Measurements from ENCODE around the gene ADCY3.
A peak's percentile ranks its signal among the peaks of the same experiment; 100 is the strongest.

Gene ADCY3

DNA sequence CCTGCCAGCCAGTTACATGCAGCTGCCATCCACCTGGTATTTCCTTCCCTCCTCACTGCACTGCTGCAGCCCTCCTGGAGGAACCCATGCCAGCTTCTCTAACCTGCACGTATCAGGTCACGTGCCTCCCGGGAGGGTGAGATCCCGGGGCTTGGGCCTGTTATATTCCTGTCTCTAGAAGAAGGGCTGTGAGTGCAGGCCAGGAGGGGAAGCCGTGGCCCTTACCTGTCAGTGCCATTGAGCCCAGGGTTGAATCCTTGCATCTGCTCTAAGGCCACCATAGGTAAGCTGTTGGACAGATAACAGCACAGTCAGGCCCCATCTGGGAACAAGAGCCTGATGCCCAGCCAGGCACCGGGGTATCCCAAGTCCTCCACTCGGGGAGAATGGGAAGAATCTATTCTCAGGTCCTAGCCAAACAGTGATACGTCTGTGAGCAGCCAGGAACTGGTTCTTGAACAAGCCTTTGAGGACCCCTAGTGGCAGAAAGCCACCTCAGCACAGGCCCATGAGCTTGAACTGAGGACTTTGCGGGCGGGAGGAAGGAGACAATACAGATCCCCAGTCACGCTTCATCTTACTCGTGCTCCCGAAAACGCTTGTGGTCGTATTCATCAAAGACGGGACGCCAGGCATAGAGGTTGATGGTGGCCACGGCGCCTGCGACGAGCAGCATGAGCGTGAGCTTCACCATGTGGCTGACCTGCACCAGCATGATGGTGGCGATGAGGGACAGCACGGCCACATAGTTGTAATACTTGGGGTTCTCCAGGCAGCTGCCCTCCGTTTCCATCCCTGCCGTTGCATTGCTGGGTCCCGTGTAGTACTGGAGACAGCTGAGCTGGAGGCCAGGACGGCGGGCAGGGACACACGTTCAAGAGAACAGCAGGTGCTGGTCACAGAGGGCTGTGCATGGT, 92.5 kb downstream of the ADCY3 start:
- DNase-seq: peak; percentile 64

DNA sequence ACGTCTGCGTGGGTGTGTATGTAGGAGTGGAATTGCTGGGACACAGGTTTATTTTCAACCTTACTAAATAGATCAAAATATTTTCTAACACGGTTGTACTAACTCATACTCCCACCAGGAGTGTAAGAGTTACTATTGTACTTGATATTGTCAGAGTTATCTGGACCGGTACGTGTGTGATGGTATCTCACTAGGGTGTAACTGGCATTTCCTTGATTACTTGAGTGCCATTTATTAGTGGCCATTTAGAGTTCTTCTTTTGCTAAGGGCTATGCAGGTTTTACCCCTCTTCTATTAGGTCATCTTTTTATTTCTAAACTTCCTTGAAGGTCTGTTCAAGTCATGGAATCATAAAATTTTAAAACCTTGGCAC, 93.3 kb downstream of the ADCY3 start:
- no peak for DNase-seq

DNA sequence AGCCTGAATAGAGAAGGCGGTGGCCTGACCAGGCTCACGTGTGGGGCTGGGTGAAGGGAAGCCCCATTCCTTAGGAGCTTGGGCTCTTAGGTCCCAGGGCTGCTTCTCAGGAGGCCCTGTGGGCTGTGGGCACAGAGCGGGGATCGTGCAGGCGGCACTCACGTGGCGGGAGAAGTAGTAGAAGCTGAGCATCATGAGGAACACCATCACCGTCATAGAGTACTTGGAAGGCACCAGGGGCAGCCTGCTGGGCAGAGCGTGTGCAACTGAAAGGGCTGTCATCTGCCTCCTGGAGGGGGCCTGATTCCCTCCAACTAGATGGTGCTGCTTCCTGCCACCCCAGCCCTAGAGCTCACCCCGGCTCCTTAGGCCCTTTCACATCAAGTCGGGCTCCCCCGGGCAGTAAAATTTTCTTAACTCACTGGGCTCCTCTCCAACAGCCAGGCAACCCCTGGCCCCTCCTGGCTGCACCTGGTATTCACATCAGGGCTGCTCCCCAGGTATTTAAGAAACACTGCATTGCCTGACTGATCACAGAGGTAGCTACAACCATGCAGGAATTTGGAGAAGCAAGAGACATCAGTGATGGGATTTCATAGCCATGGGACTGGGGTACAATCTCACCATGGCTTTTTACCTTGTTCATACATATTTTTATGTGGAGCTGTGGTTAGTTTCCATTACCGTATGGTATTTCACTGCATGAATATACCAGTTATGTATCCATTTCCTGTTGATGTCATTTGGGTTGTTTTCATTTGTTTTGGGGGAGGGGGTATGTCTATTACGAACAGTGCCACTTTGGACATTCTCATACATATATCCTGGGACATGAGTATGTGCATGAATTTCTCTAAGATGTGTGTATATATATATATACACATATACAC, 93.9 kb downstream of the ADCY3 start:
- DNase-seq: no peak

DNA sequence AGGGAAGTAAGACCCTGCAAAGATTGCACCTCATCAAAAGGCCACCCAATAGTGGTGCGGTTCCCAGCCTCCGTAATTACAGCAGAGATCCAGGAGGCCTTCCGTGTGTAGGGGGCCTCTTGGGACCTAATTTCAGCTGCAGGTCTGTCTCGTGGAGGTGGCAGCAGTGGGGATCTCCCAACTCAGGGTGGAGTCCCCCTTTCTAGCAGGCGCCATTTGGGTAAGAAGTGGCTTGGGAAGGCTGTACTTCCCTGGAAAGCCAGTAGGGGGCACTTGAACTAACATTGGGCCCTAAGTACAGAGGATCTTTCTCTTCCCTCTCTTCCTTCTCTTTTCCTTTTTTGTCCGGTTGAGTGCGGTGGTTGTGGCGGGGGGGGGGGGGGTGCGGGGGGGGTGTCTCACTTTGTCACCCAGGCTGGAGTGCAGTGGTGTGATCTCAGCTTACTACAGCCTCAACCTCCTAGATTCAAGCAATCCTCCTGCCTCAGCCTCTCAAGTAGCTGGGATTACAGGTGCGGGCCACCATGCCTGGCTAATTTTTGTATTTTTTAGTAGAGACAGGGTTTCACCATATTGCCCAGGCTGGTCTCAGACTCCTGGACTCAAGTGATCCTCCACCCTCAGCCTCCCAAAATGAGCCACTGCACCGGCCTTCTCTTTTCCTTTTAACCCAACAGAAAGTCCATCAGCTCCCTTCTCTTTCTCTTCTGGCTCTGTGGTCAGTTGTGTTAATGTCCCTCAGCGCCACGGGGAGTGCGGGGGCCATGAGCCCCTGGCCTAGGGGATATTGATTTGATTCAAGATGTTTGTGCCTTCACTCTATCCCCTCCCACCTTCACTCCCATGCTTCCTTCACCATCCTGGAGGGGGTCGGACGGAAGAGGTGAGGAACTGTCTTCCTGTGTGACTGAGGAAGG, 94.8 kb downstream of the ADCY3 start:
- peak; percentile 1 for DNase-seq

DNA sequence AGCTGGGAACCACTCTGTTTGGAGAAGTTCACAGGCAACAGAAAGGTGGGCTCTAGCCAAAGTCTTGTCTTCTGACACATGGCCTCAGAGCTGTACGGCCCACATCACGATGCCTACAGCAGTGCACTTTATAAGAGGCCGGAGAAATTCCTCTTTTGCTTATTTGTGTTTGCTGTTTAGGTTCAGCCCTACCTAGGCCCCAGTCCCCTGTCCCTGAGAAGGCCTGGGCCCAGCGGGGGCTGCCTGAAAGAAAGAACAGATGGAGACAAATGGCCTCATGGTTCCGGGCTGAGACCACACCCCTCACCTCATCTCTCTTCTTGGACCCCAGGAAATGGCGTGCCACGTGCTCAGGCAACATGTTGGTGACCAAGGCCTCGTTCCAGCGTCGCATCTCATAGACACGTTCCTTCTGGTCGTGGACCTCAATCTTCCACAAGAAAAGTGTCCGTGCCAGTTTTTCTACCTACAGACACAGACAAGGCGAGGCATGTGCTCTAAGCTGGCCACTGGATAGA, 95.9 kb downstream of the ADCY3 start:
- no peak for DNase-seq

DNA sequence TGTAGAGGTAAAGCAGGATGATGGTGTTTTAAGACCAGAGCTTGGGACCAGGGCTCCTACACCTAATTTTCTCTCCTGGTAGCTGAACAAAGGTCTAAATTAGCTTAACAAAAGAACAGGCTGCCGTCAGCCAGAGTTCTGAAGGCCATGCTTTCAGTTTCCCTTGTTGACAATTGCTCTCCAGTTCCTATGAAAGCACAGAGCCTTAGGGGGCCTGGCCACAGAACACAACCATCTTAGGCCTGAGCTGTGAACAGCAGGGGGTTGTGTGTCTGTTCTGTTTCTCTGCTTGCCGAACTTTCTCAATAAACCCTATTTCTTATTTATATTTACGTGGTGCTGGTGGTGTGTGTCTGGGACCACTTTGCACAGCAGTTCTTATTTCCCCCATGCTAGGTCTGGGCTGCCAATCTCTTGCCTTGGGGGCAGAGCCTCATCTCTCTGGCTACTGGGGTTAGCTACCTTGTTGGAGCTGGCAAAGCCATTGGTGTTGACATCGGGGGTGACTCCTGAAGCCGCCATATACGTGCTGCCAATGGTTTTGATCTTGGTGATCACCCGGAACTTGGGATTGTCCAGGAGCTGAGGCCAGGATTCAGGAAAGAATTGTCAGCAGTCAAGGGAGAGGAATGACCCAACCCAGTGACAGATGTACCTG, 97.9 kb downstream of the ADCY3 start:
- DNase-seq: no peak

DNA sequence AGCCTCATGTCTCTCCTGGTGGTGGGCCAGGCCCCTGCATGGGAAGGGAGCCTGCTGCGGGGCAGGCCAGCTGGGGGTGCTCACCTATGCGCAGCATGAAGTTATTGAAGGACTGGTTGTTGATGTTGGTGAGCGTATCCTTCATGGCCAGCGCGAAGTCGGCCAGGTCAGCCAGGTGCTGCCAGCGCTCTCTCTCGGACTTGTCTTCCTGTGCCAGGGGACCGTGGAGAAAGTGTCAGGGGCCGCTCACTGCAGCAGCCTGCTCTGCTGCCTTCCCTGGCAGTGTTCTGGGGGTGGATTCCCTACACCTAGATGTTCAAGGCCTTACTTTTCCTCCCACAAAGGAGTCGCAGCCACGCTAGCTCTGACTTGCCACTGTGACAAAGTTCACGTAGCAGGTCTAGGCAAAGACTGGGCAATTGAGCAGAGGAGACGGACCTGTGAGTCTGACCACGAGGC, 98.6 kb downstream of the ADCY3 start:
- no peak for DNase-seq

DNA sequence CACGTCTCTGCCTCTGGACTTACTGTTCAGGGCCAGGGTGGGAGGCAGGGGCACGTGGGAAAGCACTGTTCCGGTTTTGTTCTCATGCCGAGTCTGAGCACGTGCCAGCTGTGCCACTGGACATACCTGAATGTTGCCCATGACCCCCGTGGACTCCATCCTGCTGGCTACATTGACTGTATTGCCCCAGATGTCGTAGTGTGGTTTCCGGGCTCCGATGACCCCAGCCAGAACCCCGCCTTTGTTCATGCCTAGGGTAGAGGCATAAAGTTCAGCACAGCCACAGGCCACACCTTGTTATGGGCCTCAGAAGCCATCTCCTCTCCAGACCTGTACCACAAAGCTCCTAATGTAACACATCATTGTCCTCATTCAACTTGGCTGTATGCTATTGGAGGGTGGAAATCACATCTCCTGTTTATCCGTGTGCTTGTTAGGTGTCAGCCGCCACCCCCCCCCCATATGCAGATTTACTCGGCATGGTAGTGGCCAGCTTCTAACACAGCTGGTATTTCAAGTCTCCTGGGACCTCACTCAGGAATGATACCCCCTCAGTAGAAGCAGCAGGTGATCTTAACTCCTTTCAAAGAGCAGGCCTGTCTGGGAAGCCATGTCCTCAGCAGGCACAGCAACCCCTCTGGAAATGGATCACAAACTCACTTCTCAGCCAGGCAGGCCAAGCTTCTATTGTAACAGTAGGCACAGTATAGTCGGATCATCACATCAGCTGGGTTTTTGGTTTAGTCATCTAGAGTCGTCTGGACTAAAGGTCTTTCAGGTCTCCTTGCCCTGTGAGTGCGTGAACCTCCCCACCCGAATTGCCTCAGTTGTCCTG, 99.2 kb downstream of the ADCY3 start:
- no peak for DNase-seq

DNA sequence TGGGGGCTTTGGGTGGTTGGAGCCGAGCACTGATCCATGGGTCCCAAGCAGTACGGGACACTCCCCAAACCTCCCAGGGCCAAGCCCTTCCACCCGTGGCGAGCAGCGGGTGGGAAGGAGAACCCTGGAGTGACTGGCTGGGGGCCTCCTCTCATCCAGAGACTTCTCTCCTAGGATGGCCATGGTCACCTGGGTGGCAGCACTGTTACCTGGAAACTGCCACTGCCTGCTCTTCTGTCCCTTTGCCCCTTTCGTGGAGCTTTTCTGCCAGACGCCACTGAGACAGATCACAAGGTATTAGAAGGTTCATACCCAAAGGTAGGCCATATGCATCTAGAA, 99.9 kb downstream of the ADCY3 start:
- no peak for DNase-seq

DNA sequence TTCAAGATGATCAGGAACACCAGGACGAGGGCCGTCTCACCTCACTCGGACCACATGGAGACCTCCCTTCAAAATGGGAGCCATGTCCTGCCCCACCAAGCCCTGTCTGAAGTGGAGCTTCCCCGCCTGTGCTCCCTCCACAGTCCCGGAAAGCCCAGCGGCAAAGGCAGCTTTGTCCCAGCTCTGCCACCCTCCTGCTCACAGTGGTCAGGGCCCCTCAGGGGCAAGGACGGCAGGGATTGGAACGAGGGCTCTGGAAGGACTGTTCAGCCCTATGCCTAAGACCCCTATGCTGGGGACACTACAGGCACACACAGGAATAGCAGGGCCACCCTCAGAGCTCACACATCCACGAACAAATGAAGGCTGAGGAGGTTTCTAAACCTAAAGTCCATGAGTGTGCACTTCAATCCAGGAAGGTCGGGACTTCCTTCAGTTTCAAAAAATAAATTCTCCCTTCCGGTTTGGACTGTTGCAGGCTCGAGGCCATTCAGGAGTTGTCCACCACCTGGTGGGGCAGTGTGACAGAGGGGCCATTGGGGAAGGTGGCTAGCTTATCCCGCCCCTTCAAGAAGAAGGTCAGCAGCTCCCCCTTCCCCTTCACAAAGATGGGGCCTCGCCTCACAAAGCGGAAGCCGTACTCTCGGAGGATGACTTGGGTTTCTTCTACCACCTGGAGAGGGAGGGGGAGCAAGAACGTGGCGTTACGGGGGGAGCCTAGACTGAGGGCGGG, 100.4 kb downstream of the ADCY3 start:
- no peak for DNase-seq

DNA sequence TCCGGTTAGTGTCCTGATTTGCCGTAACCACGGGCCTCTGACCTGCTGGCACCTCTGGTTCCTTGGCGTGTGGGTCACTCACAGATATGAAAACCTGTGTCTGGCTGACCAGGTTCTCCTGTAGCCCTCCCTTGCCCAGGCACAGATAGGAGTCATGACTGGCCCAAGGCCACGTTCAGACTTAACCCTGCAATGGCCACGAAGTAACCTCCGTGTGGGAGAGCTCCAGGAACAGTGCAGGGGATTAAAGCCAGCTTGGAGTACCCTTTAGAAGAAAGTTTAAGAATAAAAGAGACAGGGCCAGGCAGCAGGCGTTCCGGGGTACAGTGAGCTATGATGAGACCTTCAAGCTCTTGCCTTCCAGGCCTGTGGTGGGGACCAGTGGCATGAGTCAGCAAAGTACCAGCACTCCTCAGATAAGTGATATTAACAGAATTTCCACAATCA, 101.3 kb downstream of the ADCY3 start:
- DNase-seq: no peak

DNA sequence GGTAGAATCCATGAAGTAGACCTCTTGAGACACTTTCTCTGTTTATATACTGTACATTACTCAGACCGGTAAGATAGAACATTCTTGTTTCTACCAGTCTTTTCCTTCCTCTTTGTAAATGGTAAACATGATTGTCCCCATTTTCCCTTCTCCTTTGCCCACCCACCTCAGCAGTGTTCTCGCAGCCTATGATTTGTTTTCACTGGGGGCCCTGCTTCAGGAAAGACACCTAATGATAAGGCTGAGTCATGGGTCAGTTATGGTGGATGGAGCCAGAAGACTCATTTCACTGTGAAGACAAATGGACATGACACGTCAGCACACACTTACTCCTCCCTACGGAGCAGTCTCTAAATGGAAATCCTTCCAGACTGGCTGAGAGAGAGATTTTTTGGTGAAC, 103.2 kb downstream of the ADCY3 start:
- DNase-seq: no peak

DNA sequence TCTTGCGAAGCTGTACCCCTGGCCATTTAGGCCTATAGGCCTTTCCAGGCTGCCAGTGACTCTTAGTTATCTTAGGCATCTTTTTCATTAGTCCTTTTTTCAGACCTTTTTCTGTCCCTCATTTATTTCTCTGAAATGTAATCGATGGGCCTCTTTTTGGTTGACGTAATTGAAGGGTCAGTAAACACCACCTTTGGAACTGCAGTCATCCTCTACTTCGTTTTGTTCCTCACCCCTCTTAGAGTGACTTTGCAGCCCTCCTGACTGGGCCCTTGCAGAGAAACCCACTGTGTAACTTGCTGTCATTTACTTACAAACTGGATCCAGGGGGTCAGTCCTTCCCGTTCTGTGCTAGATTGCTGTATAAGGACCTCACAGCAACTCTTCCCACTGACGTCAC, 103.6 kb downstream of the ADCY3 start:
- DNase-seq: no peak

DNA sequence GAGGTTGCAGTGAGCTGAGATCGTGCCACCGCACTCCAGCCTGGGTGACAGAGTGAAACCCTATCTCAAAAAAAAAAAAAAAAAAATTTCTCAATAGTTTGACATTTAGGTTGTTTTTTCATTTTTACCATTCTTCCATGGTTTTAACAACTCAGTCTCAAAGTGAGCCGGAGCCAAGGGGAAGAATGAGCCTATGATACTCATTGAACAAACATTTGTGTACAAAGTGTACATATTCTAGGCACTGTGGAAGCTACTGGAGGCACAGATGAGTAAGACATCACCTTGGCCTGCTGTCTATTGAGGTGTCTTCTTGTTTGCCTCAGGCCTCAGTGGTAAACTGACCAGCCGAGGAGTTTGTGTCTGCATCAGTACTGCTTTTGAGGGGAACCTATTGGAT, 104.9 kb downstream of the ADCY3 start:
- no peak for DNase-seq

DNA sequence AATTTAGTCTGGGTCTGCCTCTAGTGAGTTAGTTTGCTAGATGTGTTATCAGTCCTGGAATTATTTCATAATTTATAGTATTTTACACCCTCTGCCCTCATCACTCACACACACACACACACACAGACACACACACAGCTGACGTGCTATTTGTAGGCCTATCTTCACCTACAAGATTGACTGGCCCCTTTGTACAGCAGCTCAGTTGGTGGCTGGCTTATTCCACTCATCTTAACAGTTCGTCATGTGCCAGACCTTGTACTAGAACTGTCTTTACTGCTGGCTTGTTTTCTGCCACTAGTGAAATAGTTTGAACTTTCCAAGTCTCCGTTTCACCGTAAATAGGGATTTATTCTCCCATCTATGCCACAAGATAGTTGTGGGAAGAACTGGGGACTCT, 105.5 kb downstream of the ADCY3 start:
- no peak for DNase-seq

DNA sequence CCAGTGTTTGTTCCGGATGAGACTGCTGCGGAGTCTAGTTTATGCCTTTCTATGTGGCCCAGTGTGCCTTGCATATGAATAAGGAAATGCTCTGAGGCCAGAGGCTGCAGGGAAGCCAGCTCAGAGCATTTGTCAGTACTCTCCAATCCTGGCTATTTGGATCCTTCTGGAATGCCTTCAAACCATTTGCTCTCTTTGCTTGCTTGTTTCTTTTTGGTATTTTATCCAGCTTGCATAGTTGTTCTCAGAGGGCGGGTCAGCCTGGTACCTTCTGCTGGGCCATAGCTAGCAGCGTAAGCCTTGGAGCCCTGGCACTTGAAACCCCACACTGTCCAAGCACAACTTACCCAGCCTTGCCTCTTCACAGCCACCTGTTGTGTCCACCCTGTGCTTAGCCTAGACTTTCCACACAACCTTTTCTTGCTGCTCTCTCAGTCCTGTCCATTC, 106.3 kb downstream of the ADCY3 start:
- DNase-seq: no peak

DNA sequence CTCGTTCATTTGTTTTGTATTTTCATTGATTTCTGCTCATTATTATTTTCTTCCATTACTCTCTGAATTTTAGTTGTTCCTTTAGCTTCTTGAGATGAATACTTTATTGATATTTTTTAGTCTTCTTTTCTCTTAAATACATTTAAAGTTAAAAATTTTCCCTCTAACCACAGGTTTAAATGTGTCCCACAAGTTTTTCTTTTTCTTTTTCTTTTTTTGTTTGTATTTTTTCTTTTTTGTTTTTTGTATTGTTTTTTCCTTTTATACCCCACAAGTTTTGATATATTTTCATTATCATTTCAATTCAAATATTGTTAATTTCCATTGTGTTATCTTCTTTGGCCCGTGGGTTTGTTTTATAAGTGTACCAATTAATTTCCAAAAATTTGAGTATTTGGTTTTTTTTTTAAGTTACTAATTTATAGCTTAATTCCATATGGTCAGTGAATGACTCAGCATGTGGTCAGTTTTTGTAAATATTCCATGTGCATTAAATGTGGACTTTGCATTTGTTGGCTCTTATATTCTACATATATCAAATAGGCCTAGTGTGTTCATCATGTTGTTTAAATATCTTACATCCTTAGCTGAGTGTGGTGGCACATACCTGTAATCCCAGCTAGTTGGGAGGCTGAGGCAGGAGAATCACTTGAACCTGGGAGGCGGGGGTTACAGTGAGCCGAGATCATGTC, 110.6 kb downstream of the ADCY3 start:
- DNase-seq: no peak

DNA sequence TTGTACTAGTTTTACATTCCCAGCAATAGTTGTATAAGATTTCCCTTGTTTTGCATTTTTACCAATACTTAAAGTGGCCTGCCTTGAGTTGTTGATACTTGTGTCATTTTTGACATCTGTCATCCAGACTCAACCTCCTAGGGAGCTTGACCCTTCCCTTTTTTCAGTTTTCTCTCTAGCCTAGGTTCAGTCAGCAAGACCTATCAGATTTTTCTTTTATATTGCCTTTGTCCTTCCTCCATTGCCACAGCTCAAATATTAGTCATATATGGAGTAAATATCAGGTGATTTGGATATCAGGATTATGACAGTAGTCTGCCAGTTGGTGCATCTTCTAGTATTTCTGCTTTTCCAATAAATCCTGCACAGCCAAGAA, 113.4 kb downstream of the ADCY3 start:
- DNase-seq: no peak

DNA sequence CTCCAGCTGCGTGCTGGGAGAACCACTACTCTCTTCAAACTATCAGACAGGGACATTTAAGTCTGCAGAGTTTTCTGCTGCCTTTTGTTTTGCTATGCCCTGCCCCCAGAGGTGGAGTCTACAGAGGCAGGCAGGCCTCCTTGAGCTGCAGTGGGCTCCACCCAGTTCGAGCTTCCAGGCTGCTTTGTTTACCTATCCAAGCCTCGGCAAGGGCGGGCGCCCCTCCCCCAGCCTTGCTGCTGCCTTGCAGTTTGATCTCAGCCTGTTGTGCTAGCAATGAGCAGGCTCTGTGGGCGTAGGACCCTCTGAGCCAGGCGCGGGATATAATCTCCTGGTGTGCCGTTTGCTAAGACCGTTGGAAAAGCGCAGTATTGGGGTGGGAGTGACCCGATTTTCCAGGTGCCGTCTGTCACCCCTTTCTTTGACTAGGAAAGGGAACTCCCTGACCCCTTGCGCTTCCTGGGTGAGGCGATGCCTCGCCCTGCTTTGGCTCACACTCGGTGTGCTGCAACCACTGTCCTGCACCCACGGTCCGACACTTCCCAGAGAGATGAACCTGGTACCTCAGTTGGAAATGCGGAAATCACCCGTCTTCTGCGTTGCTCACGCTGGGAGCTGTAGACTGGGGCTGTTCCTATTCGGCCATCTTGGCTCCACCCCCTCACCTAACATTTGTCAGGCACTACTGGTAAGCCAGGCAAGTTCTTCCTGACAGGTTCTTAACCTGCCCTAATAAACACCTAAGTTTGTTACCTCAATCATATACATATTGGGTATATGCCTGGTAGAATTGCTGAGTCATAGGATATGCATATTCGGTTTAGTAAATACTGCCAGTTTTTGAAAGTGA, 114.0 kb downstream of the ADCY3 start:
- peak; percentile 9 for DNase-seq
